Caco-2 (cell line): ENCODE results near the gene GAS6. TPM values are rescaled to one million over a fixed set of nuclear protein-coding genes. Genes with fewer than 3 reads are reported as not detected.
"Not testable (repeated sequence)": the region's sequence is repeated elsewhere in the genome, so short reads cannot be mapped to it uniquely, and the experiment has no call there.

Source experiments
- BruUV-seq: library from RNA; stranded (reverse); fragments of 400-500 nt; replicated peaks from 2 replicates; lab custom pipeline; 2021; lab: Mats Ljungman, UMichigan
- CTCF ChIA-PET: fragments of 300-600 bp; sonication (Branson Sonifier 250); formaldehyde crosslinking; loops from one replicate; lab custom pipeline; 2022; ENCODE audit warnings: antibody characterized with exemption; lab: Charles Lee
- POLR2A ChIA-PET: fragments of 300-600 bp; sonication (Branson Sonifier 250); formaldehyde crosslinking; loops from one replicate; lab custom pipeline; 2022; ENCODE audit warnings: antibody characterized with exemption; lab: Charles Lee
- DNase-seq, 2 experiments: peaks; one replicate each; pipeline versions ENCODE4 v3.0.0 to v3.0.0-alpha.2; 2020 to 2022
- H3K27me3 ChIP-seq: replicated peaks from 2 replicates; pipeline ENCODE4 v1.6.0; 2011; ENCODE audit warnings: low read length; ENCODE audit not compliant: control insufficient read depth, insufficient read depth
- H3K36me3 ChIP-seq: 2 replicates; pipeline ENCODE4 v1.5.1; 2011; ENCODE audit warnings: low read length; ENCODE audit not compliant: control insufficient read depth, insufficient read depth
- H3K4me1 ChIP-seq: fragments of 250-450 bp; sonication (Bioruptor Pico); 2 replicates; pipeline ENCODE4 v1.5.1; 2020; ENCODE audit warnings: mild to moderate bottlenecking
- H3K4me3 ChIP-seq: 2 replicates; pipeline ENCODE4 v1.5.1; 2011; ENCODE audit warnings: low read depth, mild to moderate bottlenecking, control low read depth, low read length
- H3K9me3 ChIP-seq: fragments of 250-450 bp; sonication (Bioruptor Pico); 2 replicates; pipeline ENCODE4 v1.5.1; 2020; ENCODE audit warnings: mild to moderate bottlenecking, moderate library complexity
- H3K27ac Mint-ChIP-seq: one replicate; pipeline ENCODE4 v1.8.0; 2022; ENCODE audit warnings: mixed read lengths; ENCODE audit not compliant: unreplicated experiment
- H3K27me3 Mint-ChIP-seq: one replicate; pipeline ENCODE4 v1.8.0; 2022; ENCODE audit warnings: mixed read lengths; ENCODE audit not compliant: insufficient read depth, unreplicated experiment
- H3K36me3 Mint-ChIP-seq: one replicate; pipeline ENCODE4 v1.8.0; 2022; ENCODE audit warnings: mild to moderate bottlenecking, mixed read lengths; ENCODE audit not compliant: insufficient read depth, unreplicated experiment
- H3K4me1 Mint-ChIP-seq: one replicate; pipeline ENCODE4 v1.8.0; 2022; ENCODE audit warnings: low read depth, mixed read lengths; ENCODE audit not compliant: unreplicated experiment
- H3K4me3 Mint-ChIP-seq: one replicate; pipeline ENCODE4 v1.8.0; 2022; ENCODE audit warnings: mild to moderate bottlenecking, moderate library complexity, mixed read lengths; ENCODE audit not compliant: unreplicated experiment
- H3K9me3 Mint-ChIP-seq: one replicate; pipeline ENCODE4 v1.8.0; 2022; ENCODE audit warnings: mixed read lengths; ENCODE audit not compliant: unreplicated experiment
- CTCF ChIP-seq, 2 experiments: fragments of 200-600 bp in 1 of 2; IDR thresholded peaks; 1 replicate in 1 of 2; 2 replicates in 1 of 2; pipeline versions ENCODE4 v1.5.1 to v1.8.0; 2011 to 2022; ENCODE audit warnings: antibody characterized with exemption in 1 of 2, control low read depth in 1 of 2, inconsistent platforms in 1 of 2, low read depth in 1 of 2, low read length in 1 of 2, mild to moderate bottlenecking in 1 of 2, moderate library complexity in 1 of 2; ENCODE audit not compliant: insufficient read depth in 1 of 2, severe bottlenecking in 1 of 2, unreplicated experiment in 1 of 2
- intact Hi-C: fragments of 100-400 bp; cut with micrococcal nuclease; formaldehyde crosslinking; loops from one replicate; pipeline ENCODE4 v1.10.0; 2022; ENCODE audit not compliant: unreplicated experiment
- total RNA-seq: library from RNA; stranded (reverse); gene quantifications from 2 replicates; pipeline ENCODE4 v1.2.3, GENCODE V29; 2022

GAS6 gene
- total RNA-seq, 1 experiment from 2014 or later = 34.8 TPM

DNA sequence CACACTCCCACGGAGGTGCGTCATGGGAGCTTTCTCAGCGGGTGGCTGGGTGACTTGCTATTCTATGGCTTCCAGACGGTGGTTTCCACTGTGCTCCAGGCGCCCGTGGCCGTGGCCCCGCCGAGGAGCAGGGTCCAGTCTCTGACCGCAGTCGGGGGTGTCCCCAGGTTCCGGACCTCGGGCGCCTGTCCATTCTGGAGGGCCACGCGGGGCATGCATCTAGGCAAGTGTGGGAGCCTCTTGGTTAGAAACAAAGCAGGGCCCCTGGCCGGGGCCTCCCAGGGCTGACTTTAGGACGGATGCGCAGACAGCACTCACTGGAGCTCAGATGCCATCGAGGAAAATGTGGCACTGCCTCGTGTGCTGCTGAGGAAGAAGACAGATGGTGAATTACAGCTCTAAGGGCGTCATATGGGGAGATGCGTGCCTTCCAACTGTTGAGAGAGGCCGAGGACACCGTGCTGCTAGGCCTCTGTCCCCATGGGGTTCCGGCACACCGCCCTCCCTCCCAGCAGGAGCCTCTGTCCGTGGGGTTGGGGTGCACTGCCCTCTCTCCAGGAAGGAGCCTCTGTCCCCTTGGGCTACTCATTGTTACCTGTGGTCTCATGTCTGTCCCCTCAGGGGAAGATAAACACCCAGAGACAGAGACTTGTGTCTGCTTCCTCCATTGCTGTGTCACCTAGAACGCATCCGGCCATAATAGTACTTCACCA, 66.8 kb downstream of the GAS6 start:
- H3K4me1 ChIP-seq = peaks cover 14% of the 10 kb centered on the region; the same call in 1 of the 2 replicates
- DNase-seq = peak in 1 of 2 experiments; percentile 21
- ChIA-PET CTCF (no interaction called here), POLR2A (no interaction called here)
- intact Hi-C loops = no loop called here
- H3K27me3 Mint-ChIP-seq = no peaks in the 10 kb centered on the region
- no peak overlapping the region for H3K4me3 Mint-ChIP-seq
- no peaks in the 10 kb centered on the region for H3K36me3 ChIP-seq
- H3K4me3 ChIP-seq = no peak overlapping the region
- no peak overlapping the region for H3K27ac Mint-ChIP-seq
- H3K4me1 Mint-ChIP-seq = no peaks in the 10 kb centered on the region
- TF ChIP-seq CTCF (IDR thresholded peaks at IDR 0.05; ENCODE audit: insufficient read depth in 1 of 2, low read depth in 1 of 2, low read length in 1 of 2, severe bottlenecking in 1 of 2, unreplicated experiment in 1 of 2) = no peak
- no peaks in the 10 kb centered on the region for H3K9me3 Mint-ChIP-seq
- H3K9me3 ChIP-seq = no peaks in the 10 kb centered on the region
- no TSS peak for BruUV-seq
- H3K36me3 Mint-ChIP-seq = no peaks in the 10 kb centered on the region
- no peaks in the 10 kb centered on the region for H3K27me3 ChIP-seq

GRCh38 chr13:113796211-113796963, 67.5 kb downstream of the GAS6 start:
- POLR2A ChIA-PET = no interaction called here
- Histone ChIP-seq H3K36me3 (no peaks in the 10 kb centered on the region), H3K4me3 (no peak overlapping the region), H3K27me3 (no peaks in the 10 kb centered on the region), H3K4me1 (peaks cover 15% of the 10 kb centered on the region; the same call in 1 of the 2 replicates), H3K9me3 (no peaks in the 10 kb centered on the region)
- TF ChIP-seq CTCF (IDR thresholded peaks at IDR 0.05; ENCODE audit: insufficient read depth in 1 of 2, low read depth in 1 of 2, low read length in 1 of 2, severe bottlenecking in 1 of 2, unreplicated experiment in 1 of 2) = no peak
- Mint-ChIP-seq H3K27ac (no peak overlapping the region), H3K27me3 (no peaks in the 10 kb centered on the region), H3K9me3 (no peaks in the 10 kb centered on the region), H3K4me3 (no peak overlapping the region), H3K4me1 (no peaks in the 10 kb centered on the region), H3K36me3 (no peaks in the 10 kb centered on the region)
- CTCF ChIA-PET = no interaction called here
- BruUV-seq = no TSS peak
- intact Hi-C loops = no loop called here
- no peak for DNase-seq

- BruUV-seq, H3K9me3 Mint-ChIP-seq, H3K9me3 ChIP-seq, H3K4me3 ChIP-seq, H3K27me3 ChIP-seq, H3K27ac Mint-ChIP-seq, H3K27me3 Mint-ChIP-seq, POLR2A ChIA-PET, H3K36me3 Mint-ChIP-seq, H3K4me1 Mint-ChIP-seq, DNase-seq, H3K4me3 Mint-ChIP-seq, intact Hi-C loops, H3K36me3 ChIP-seq: not testable (repeated sequence)
- CTCF ChIA-PET = interaction anchor here (0.6 to 0.7 kb wide), 2 partner anchors 10 to 73 kb away, joined by 3 to 9 read pairs; no protein-coding TSS in a partner anchor
- peaks cover 15% of the 10 kb centered on the region; the same call in 1 of the 2 replicates for H3K4me1 ChIP-seq
These were observed 68.5 kb downstream of the GAS6 start for GRCh38 chr13:113795362-113795761.
